MCF 10A (cell line): Measurements from ENCODE around the gene KNCN. TPM values are rescaled to one million over a fixed set of nuclear protein-coding genes. Genes with fewer than 3 reads are reported as not detected.

Source experiments
- BruUV-seq: library from RNA; stranded (reverse); fragments of 400-500 nt; replicated peaks from 2 replicates; lab custom pipeline; 2021; lab: Mats Ljungman, UMichigan
- CTCF ChIA-PET: fragments of 300-600 bp; sonication (Branson Sonifier 250); formaldehyde crosslinking; extraction: SDS; loops from one replicate; lab custom pipeline; 2021; ENCODE audit warnings: antibody characterized with exemption, inconsistent platforms; lab: Yijun Ruan, JAX
- POLR2A ChIA-PET: fragments of 300-600, 350-650 bp; sonication (Branson Sonifier 250); formaldehyde crosslinking; extraction: SDS; loops from one replicate; lab custom pipeline; 2020; ENCODE audit warnings: antibody characterized with exemption, inconsistent platforms; lab: Yijun Ruan, JAX
- DNase-seq: peaks from one replicate; pipeline ENCODE4 v3.0.0-alpha.2; 2018; ENCODE audit not compliant: unreplicated experiment
- H3K27ac Mint-ChIP-seq: one replicate; pipeline ENCODE4 v1.8.0; 2022; ENCODE audit warnings: mild to moderate bottlenecking, low read depth, mixed read lengths; ENCODE audit not compliant: unreplicated experiment
- H3K27me3 Mint-ChIP-seq: one replicate; pipeline ENCODE4 v1.8.0; 2022; ENCODE audit warnings: mixed read lengths; ENCODE audit not compliant: insufficient read depth, unreplicated experiment
- H3K36me3 Mint-ChIP-seq: one replicate; pipeline ENCODE4 v1.8.0; 2022; ENCODE audit warnings: mild to moderate bottlenecking, moderate library complexity, mixed read lengths; ENCODE audit not compliant: insufficient read depth, unreplicated experiment
- H3K4me1 Mint-ChIP-seq: one replicate; pipeline ENCODE4 v1.8.0; 2022; ENCODE audit warnings: mixed read lengths; ENCODE audit not compliant: insufficient read depth, unreplicated experiment
- H3K4me3 Mint-ChIP-seq: one replicate; pipeline ENCODE4 v1.8.0; 2022; ENCODE audit warnings: mild to moderate bottlenecking, moderate library complexity, mixed read lengths; ENCODE audit not compliant: unreplicated experiment
- H3K9me3 Mint-ChIP-seq: one replicate; pipeline ENCODE4 v1.8.0; 2022; ENCODE audit warnings: mixed read lengths; ENCODE audit not compliant: unreplicated experiment
- intact Hi-C: fragments of 100-400 bp; cut with micrococcal nuclease; formaldehyde crosslinking; loops from 2 replicates; pipeline ENCODE4 v1.14.1; 2022
- total RNA-seq: library from RNA; stranded (reverse); gene quantifications from 2 replicates; pipeline ENCODE4 v1.2.3, GENCODE V29; 2022
- TF ChIP-seq, protein P1 (sequence below): fragments of 200-600 bp; IDR thresholded peaks from one replicate; pipeline ENCODE4 v1.8.0; 2022; ENCODE audit warnings: antibody characterized with exemption, mild to moderate bottlenecking; ENCODE audit not compliant: unreplicated experiment

The KNCN gene
- total RNA-seq, 1 experiment from 2014 or later: not detected

DNA sequence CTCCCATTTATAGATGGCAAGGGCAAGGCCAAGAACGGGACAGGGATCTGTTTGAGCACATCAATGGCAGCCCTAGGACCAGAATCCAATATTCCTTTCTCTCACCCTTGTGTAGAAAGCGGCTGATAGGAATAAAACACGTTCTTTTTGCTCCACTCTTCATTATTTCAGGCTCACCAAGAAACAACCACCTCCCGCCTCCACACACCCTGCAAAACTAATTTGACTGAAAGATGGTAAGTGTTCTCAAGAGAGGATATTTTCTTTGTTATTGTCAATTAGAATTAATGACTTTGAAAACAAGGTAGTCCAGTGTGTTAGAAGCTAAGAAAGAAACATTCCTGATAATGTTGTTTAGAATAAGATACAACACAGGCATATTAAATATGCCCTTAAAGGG lies 11.9 kb upstream of the KNCN start:
- H3K27ac Mint-ChIP-seq: no peak overlapping the region
- no peak for DNase-seq
- peaks cover 28% of the 10 kb centered on the region for H3K36me3 Mint-ChIP-seq
- H3K27me3 Mint-ChIP-seq: no peaks in the 10 kb centered on the region
- CTCF ChIA-PET: interaction anchor here (1.2 kb wide), 1 partner anchor 15 kb away, joined by 4 read pairs; no protein-coding TSS in a partner anchor
- intact Hi-C loops: no loop called here
- BruUV-seq: no TSS peak
- no peaks in the 10 kb centered on the region for H3K4me1 Mint-ChIP-seq
- H3K4me3 Mint-ChIP-seq: no peak overlapping the region
- POLR2A ChIA-PET: no interaction called here
- TF ChIP-seq, protein P1, sequence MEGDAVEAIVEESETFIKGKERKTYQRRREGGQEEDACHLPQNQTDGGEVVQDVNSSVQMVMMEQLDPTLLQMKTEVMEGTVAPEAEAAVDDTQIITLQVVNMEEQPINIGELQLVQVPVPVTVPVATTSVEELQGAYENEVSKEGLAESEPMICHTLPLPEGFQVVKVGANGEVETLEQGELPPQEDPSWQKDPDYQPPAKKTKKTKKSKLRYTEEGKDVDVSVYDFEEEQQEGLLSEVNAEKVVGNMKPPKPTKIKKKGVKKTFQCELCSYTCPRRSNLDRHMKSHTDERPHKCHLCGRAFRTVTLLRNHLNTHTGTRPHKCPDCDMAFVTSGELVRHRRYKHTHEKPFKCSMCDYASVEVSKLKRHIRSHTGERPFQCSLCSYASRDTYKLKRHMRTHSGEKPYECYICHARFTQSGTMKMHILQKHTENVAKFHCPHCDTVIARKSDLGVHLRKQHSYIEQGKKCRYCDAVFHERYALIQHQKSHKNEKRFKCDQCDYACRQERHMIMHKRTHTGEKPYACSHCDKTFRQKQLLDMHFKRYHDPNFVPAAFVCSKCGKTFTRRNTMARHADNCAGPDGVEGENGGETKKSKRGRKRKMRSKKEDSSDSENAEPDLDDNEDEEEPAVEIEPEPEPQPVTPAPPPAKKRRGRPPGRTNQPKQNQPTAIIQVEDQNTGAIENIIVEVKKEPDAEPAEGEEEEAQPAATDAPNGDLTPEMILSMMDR: no peak
- H3K9me3 Mint-ChIP-seq: no peaks in the 10 kb centered on the region

DNA sequence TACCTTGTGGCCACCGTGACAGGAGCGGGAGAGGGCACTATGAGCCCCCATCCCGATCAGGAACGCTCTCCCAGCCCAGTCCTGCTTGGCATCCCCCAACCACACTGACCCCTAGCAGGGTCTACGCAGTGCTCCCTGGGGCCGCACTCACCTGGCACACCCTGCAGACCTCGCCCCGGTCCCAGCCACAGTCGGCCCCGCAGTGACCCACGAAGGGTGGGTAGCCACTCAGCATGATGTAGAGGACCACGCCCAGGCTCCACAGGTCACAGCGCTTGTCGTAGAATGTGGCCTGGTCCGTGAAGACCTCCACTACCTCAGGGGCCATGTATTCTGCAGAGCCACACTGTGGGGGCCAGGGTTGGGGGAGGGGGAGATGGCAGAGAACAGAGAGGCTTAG lies 11.1 kb upstream of the KNCN start:
- TF ChIP-seq, protein P1: no peak
- BruUV-seq: no TSS peak
- Mint-ChIP-seq H3K27me3 (no peaks in the 10 kb centered on the region), H3K4me3 (no peak overlapping the region), H3K9me3 (no peaks in the 10 kb centered on the region), H3K36me3 (peaks cover 21% of the 10 kb centered on the region), H3K27ac (no peak overlapping the region), H3K4me1 (no peaks in the 10 kb centered on the region)
- ChIA-PET CTCF (interaction anchor here (0.7 to 1.2 kb wide), 2 partner anchors 14 to 20 kb away, joined by 3 to 4 read pairs; no protein-coding TSS in a partner anchor), POLR2A (no interaction called here)
- DNase-seq: no peak
- intact Hi-C loops: no loop called here

DNA sequence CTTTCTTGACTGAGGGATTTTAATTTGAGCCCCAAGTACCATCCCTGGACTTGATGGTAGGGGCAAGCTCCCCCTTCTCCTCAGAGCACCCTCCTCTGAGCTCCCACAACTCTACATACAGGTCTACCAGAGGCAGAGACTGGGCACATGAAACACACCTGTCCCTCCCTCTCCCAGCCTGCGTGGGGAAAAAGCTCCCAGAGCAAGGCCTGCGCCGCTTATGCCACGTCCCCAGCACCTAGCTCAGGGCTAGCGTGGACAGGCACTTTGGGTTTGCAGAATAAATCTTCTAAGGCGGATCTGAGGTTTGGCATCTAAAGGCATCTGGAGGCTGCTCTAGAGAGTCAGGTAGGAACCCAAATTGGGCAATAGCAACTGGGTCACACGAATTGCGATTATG lies 7.5 kb upstream of the KNCN start:
- Mint-ChIP-seq H3K9me3 (no peaks in the 10 kb centered on the region), H3K4me3 (no peak overlapping the region), H3K4me1 (no peaks in the 10 kb centered on the region), H3K27ac (no peak overlapping the region), H3K36me3 (peaks cover 6% of the 10 kb centered on the region), H3K27me3 (no peaks in the 10 kb centered on the region)
- TF ChIP-seq, protein P1: no peak
- BruUV-seq: no TSS peak
- POLR2A ChIA-PET: no interaction called here
- CTCF ChIA-PET: interaction anchor here (1.2 to 1.3 kb wide), 2 partner anchors 11 to 20 kb away, joined by 3 to 8 read pairs; no protein-coding TSS in a partner anchor
- no peak for DNase-seq
- intact Hi-C loops: no loop called here

DNA sequence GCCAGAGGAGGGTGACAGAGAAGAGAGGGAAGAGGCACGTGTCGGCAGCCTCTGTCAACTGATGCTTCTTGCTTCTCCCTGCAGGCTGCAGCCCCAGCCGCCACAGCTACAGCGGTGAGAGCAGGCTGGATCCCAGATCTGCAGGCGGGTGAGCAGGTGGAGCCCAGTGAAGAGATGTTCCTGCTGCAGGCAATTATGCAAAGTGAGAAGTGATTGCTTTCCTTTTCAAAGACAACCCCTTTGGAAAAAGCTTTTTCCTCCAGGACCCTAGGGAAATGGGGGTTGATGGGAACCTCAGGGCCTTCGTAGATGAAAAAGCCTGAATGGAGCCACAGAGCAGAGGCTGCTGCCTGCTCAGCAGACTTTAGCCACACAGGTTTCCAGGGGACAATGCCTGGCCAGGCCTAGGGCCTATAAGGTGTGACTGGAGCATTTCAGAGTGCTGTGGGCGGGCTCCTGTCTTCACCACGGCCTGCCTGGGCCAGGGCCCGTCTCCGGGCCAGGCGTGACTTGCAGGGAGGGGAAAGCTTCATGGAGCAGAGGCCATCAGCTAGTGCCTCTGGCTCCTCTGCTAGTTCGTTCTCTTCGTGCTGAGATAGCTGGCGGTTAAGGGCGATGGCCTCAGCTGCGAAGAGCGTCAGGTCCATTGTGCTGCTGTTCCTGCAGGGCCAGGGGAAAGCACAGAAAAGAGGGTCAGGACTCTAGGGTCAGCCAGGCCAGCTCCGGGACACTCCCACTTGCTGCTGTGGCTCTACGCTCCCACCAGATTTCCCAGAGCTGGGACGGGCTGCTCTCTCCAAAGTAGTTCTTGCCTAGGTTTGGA lies 6.9 kb upstream of the KNCN start:
- ChIA-PET POLR2A (no interaction called here), CTCF (interaction anchor here (1.2 to 1.3 kb wide), 2 partner anchors 11 to 21 kb away, joined by 3 to 8 read pairs; no protein-coding TSS in a partner anchor)
- Mint-ChIP-seq H3K4me3 (no peak overlapping the region), H3K4me1 (no peaks in the 10 kb centered on the region), H3K27me3 (no peaks in the 10 kb centered on the region), H3K9me3 (no peaks in the 10 kb centered on the region), H3K36me3 (peaks cover 6% of the 10 kb centered on the region), H3K27ac (no peak overlapping the region)
- intact Hi-C loops: no loop called here
- no TSS peak for BruUV-seq
- no peak for DNase-seq
- TF ChIP-seq, protein P1: no peak
